Measurements from ENCODE around the gene HMOX1.
"Not testable (repeated sequence)": the region's sequence is repeated elsewhere in the genome, so short reads cannot be mapped to it uniquely, and the experiment has no call there.

HMOX1 gene

GRCh38 chr22:35435201-35435740 is 54.4 kb downstream of the HMOX1 start:
- no peak for DNase-seq (ENCODE audit: low spot score)

- no peak for DNase-seq (ENCODE audit: low spot score)
These were observed 55.5 kb downstream of the HMOX1 start for GRCh38 chr22:35436421-35436820.

GRCh38 chr22:35437049-35437448 is 56.2 kb downstream of the HMOX1 start:
- no peak for DNase-seq (ENCODE audit: low spot score)

- not testable (repeated sequence) for DNase-seq (ENCODE audit: low spot score)
These were observed 57.9 kb downstream of the HMOX1 start for GRCh38 chr22:35438673-35439364.

GRCh38 chr22:35439365-35439717 is 58.4 kb downstream of the HMOX1 start:
- no peak for DNase-seq (ENCODE audit: low spot score)

- no peak for DNase-seq (ENCODE audit: low spot score)
These were observed 59.2 kb downstream of the HMOX1 start for GRCh38 chr22:35440129-35440528.

GRCh38 chr22:35441489-35442100 is 60.7 kb downstream of the HMOX1 start:
- DNase-seq (ENCODE audit: low spot score) = no peak

GRCh38 chr22:35442471-35442870 is 61.6 kb downstream of the HMOX1 start:
- no peak for DNase-seq (ENCODE audit: low spot score)

- DNase-seq (ENCODE audit: low spot score) = no peak
These were observed 62.4 kb downstream of the HMOX1 start for GRCh38 chr22:35443338-35443737.

All from GM03348 (cell line).